HG02610 (cell line): Measurements from ENCODE around the gene ABCC2.

Source experiments
- ATAC-seq: cut with Tn5 transposase; IDR thresholded peaks from one replicate; pipeline ENCODE4 v1.9.1; 2021; ENCODE audit warnings: mild to moderate bottlenecking, moderate library complexity; ENCODE audit not compliant: unreplicated experiment

ABCC2 gene

GRCh38 chr10:99770408-99771045 is 11.9 kb upstream of the ABCC2 start:
- no peak for ATAC-seq

DNA sequence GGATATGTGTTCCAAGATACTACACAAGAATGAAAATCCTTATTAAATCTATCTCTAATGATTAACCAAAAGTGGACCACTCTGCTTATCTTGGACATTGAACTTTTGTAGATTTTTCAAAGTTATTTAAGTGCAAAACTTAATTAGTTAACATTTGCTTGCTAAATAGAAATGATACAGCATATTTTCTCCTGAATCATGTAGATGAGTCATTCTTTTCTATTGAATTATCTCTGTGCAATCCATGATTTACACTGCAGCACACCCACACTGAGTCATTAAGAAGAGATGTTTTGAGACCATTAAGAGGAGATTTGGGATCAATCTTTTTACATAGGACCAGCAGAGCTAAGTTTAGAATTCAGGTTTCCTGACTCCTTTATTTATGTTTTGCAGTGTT is 6.6 kb upstream of the ABCC2 start:
- no peak for ATAC-seq

DNA sequence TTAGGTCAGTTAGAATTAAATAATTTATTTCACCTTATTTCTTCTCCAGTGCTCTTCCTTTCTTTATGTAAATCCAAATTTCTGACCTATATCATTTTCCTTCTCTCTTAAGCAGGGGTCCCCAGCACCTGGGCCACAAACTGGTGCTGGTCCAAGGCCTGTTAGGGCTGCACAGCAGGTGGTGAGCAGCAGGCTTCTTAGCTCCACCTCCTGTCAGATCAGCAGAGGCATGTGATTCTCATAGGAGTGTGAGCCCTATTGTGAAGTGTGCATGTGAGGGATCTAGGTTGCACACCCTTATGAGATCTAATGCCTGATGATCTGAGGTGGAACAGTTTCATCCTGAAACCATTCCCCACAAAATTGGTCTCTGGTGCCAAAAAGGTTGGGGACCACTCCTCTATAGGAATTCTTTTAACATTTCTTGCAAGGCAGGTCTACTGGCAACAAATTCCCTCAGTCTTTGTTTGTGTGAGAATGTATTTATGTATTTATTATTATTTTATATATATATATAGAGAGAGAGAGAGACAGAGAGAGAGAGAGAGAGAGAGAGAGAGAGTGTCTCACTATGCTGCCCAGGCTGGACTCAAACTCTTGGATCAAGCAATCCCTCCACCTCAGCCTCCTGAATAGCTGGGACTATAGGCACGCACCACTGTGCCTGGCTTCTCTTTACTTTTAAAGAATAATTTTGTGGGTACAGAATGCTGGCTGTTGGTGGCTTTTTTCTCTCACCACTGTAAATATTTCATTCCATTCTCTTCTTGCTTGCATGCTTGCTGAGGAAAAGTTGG is 4.3 kb upstream of the ABCC2 start:
- ATAC-seq = no peak

DNA sequence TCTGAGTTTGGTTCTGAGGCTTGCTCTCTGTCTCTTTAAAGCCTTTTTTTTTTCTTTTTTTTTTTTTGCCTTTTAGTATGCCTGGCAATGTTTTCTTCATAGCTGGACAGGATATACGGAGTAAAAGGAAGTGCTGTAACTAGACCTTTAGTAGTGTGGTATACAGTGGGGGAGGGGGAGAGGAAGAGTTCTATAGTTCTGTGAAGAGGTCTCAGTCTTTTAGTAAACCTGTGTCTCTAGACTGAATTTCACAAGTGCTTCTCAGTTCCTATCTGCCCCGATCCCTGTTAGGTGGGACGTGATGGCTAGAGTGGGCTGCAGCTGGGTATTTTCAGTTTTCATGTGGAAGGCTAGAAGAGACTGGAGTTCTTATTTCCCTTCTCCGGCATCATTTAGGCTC is 3.1 kb upstream of the ABCC2 start:
- ATAC-seq = no peak

GRCh38 chr10:99781734-99782429 is 558 bp upstream of the ABCC2 start:
- ATAC-seq = no peak

- ATAC-seq = no peak
Observed at GRCh38 chr10:99784016-99784726, 1.7 kb downstream of the ABCC2 start.

DNA sequence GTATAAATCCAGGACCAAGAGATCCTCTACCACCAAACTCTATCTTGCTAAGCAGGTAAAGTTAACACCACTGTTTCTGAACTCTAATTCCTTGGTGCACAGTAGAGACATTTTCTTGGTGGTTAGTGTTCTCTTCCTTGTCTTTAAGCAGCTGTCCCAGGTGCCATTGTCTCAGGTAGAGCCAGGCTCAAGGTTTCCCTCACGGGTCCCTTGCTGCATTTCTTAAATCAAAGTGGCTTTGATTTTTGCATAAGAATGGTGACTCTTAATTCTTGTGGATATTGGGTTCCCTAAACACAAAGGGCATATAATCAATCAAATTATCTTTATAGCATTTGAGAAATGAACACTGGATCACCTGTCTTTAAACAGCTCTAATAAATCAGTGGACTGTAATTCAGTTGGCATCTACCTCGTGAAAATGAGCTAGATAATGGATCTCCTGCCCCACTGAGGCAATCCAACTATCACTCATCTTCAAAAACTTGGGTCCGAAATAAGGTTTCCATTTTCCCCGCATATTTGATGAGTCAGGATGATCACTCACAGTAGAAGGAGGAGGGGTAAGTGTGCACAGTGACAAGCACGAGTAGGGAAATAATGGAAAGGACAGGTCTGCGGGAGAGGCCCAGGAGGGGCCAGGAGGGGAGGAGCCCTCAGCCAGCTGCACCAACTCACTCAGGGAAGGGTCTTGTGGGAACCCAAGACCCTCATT is 2.4 kb downstream of the ABCC2 start:
- no peak for ATAC-seq

DNA sequence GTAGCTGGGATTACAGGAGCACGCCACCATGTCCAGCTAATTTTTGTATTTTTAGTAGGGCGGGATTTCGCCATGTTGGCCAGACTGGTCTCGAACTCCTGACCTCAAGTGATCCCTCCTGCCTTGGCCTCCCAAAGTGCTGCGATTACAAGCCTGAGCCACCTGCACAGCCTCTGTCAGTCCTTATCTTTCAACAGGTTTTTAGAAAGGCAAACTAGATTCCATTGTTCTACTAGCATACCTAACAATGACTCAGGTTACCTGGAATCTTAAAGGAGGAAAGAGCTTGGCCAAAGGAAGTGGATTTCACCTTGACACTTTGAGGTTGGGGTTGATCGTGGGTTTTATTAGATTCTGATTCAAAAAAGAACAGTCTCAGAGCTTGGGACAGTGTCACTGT is 3.2 kb downstream of the ABCC2 start:
- ATAC-seq = no peak

DNA sequence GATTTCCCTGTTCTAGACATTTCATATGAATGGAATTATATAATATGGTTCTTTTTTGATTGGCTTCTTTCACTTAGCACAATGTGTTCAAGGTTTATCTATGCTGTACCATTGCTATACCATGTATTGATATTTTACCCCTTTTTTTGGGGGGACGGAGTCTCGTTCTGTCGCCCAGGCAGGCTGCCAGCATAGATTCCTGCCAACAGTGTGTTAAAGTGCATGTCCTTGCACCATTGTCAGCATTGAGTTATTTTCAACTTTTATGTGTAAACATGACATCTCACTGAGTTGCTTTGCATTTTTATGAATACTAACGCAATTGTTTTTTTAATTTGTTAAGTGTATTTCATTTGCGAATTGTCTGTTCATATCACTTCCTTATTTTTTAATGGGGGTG is 4.9 kb downstream of the ABCC2 start:
- ATAC-seq = no peak

DNA sequence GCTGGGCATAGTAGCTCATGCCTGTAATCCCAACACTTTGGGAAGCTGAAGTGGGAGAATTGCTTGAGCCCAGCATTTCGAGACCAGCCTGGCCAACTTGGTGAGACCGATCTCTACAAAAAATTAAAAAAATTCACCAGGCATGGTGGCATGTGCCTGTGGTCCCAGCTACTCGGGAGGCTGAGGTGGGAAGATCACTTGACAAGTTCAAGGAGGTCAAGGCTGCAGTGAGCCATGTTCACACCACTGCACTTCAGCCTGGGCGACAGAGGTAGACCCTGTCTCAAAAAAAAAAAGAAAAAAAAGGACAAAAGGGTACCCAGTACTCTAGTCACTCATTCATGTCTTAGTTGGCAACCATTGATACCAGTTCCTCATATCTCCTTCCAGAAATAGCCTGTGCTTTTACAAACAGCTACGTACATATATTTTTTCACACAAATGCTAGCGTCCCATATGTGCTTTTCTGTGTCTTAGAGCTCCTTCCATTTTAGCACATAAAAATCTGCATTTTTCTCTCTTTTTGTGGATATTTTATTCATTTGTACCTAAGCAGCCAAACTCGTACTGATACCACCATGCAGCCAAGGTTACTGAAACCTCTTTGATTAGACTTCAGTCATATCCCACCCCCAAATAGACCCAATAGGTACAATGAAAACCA is 5.5 kb downstream of the ABCC2 start:
- no peak for ATAC-seq

DNA sequence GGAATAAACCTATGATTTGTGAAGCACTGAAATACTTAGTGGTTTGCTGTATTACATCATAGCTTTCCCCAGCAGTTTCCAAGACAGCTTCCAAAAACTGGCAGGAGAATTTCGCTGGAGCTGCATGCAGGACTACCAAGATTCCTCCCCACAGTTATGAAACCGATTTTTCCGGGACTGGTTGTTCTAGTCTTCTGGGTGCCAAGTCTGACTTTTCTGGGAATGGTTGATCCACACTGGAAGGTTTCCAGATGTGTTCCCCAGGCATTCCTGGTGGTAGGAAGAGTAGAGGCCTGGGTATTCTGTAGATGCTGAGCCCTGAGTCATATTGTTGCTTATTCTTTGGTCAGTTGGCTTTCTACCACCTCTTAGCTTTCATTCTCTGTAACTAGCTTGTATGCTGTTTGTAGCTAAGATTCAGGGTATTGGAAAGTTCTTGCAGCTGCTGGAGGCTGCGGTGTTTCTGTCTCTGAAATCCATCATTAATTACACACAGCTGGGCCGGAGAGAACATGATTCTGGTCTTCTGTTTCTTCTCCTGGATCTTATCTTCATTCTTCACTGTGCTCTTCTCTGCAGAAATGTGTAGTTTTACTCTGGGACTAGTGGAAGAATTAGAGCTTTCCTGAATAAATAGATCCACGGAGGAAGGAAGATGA is 6.3 kb downstream of the ABCC2 start:
- no peak for ATAC-seq

GRCh38 chr10:99791831-99792230 is 9.4 kb downstream of the ABCC2 start:
- no peak for ATAC-seq

- no peak for ATAC-seq
Observed at GRCh38 chr10:99793819-99794218, 11.4 kb downstream of the ABCC2 start.

DNA sequence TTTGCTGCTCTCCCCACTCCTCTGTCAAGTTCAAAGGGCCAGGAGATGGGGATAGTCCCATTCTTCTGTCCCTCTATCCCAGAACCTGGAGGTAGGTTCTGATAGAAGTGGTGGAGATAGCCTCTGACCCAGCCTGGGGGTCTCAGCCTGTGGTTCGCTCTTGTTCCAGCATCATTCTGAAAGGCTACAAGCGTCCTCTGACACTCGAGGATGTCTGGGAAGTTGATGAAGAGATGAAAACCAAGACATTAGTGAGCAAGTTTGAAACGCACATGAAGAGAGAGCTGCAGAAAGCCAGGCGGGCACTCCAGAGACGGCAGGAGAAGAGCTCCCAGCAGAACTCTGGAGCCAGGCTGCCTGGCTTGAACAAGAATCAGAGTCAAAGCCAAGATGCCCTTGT is 14.5 kb downstream of the ABCC2 start:
- no peak for ATAC-seq

GRCh38 chr10:99798031-99798430 is 15.6 kb downstream of the ABCC2 start:
- no peak for ATAC-seq

- no peak for ATAC-seq
Observed at GRCh38 chr10:99798920-99799319, 16.5 kb downstream of the ABCC2 start.

DNA sequence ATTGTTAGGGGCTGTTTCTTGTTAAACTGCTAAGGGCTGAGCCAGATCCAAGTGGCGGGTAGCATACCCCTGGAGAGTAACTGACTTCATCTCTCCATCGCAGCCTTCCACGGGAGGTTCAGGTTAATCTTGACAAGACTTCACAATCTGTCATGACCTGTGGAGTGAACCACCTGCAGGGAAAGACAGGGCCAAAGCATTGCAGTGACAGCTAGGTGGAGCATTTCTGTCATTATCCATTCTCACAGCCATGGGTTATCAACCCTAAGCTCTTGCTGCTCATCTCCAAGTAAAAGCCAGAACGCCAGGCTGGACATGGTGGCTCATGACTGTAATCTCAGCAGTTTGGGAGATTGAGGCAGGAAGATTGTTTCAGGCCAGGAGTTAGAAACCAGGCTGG is 17.2 kb downstream of the ABCC2 start:
- no peak for ATAC-seq

GRCh38 chr10:99804471-99804870 is 22.0 kb downstream of the ABCC2 start:
- ATAC-seq = no peak

DNA sequence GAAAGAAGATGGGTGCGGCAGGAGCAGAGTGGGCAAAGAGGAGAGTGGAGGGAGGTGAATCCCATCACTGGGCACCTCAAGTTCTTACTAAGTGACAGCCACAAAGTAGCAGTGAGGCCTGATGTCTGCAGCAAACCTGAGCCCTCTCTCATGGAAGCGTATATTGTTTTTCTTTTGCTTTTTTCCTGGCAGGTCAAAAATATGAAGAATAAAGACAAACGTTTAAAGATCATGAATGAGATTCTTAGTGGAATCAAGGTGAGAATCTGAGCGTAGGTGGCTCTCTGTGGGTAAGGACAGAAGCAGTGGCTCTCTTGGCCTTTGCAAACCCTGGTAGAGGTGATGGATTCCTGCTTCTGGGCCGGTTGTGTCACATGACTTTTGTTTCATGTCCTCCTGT is 22.8 kb downstream of the ABCC2 start:
- no peak for ATAC-seq

DNA sequence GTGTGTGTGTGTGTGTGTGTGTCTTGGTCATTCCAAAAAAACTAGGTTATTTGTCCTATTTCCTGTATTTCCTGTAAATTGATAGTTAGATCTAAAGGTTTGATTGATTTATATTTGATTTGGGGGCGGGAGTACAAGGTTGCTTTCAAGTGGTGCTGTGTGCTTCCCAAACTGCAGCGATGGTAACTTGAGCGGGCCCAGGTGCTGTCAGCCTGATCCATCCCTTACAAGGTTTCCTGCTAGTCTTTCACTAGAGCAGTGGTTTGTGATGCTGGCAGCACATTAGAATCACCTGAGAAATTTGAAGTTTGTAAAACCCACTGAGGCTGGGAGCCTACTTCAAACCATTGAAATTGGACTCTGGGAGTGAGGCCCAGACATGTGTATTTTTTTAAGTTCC is 23.7 kb downstream of the ABCC2 start:
- ATAC-seq = no peak
